Calu3 (cell line): ENCODE results near the gene KSR2. TPM values are rescaled to one million over a fixed set of nuclear protein-coding genes. Genes with fewer than 3 reads are reported as not detected.
"Not testable (repeated sequence)": the region's sequence is repeated elsewhere in the genome, so short reads cannot be mapped to it uniquely, and the experiment has no call there.

Experiments
- BruUV-seq: library from RNA; stranded (reverse); fragments of 400-500 nt; replicated peaks from 2 replicates; lab custom pipeline; 2021; lab: Mats Ljungman, UMichigan
- CTCF ChIA-PET: fragments of 300-600 bp; sonication (Branson Sonifier 250); formaldehyde crosslinking; loops from one replicate; lab custom pipeline; 2022; ENCODE audit warnings: antibody characterized with exemption; lab: Charles Lee
- DNase-seq: peaks from one replicate; pipeline ENCODE4 v3.0.0; 2022
- H3K27ac Mint-ChIP-seq: one replicate; pipeline ENCODE4 v1.8.0; 2022; ENCODE audit warnings: mixed read lengths; ENCODE audit not compliant: unreplicated experiment
- H3K27me3 Mint-ChIP-seq: one replicate; pipeline ENCODE4 v1.8.0; 2022; ENCODE audit warnings: mixed read lengths; ENCODE audit not compliant: unreplicated experiment
- H3K36me3 Mint-ChIP-seq: one replicate; pipeline ENCODE4 v1.8.0; 2022; ENCODE audit warnings: mild to moderate bottlenecking, moderate library complexity, mixed read lengths; ENCODE audit not compliant: insufficient read depth, unreplicated experiment
- H3K4me1 Mint-ChIP-seq: one replicate; pipeline ENCODE4 v1.8.0; 2022; ENCODE audit warnings: mild to moderate bottlenecking, low read depth, mixed read lengths; ENCODE audit not compliant: unreplicated experiment
- H3K4me3 Mint-ChIP-seq: one replicate; pipeline ENCODE4 v1.8.0; 2022; ENCODE audit warnings: mild to moderate bottlenecking, low read depth, moderate library complexity, mixed read lengths; ENCODE audit not compliant: unreplicated experiment
- H3K9me3 Mint-ChIP-seq: one replicate; pipeline ENCODE4 v1.8.0; 2022; ENCODE audit warnings: low read depth, mixed read lengths; ENCODE audit not compliant: unreplicated experiment
- intact Hi-C: fragments of 100-400 bp; cut with micrococcal nuclease; formaldehyde crosslinking; loops from one replicate; pipeline ENCODE4 v1.10.0; 2022; ENCODE audit not compliant: unreplicated experiment
- total RNA-seq: library from RNA; stranded (reverse); gene quantifications from 2 replicates; pipeline ENCODE4 v1.2.3, GENCODE V29; 2022
- TF ChIP-seq, protein P1 (sequence below): fragments of 200-600 bp; IDR thresholded peaks from one replicate; pipeline ENCODE4 v1.8.0; 2022; ENCODE audit warnings: antibody characterized with exemption; ENCODE audit not compliant: unreplicated experiment

KSR2 gene
- total RNA-seq, 1 experiment from 2014 or later = 1.9 TPM

DNA sequence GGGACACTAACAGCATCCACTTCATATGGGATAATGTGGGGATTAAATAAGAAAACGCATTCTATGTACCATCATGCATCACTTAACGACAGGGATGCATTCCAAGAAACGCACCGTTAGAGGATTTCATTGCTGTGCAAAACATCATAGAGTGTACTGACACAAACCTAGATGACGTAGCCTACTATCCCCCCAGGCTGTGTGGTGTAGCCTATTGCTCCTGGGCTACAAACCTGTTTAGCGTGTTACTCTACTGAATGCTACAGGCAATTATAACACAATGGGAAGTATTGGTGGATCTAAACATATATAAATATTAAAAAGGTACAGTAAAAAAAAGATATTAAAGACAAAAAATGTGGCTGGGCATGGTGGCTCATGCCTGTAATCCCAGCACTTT lies 230.6 kb downstream of the KSR2 start:
- no peak for DNase-seq
- H3K36me3 Mint-ChIP-seq = no peaks in the 10 kb centered on the region
- no peaks in the 10 kb centered on the region for H3K9me3 Mint-ChIP-seq
- H3K4me1 Mint-ChIP-seq = no peaks in the 10 kb centered on the region
- no peak overlapping the region for H3K4me3 Mint-ChIP-seq
- no TSS peak for BruUV-seq
- intact Hi-C loops = no loop called here
- TF ChIP-seq, protein P1, sequence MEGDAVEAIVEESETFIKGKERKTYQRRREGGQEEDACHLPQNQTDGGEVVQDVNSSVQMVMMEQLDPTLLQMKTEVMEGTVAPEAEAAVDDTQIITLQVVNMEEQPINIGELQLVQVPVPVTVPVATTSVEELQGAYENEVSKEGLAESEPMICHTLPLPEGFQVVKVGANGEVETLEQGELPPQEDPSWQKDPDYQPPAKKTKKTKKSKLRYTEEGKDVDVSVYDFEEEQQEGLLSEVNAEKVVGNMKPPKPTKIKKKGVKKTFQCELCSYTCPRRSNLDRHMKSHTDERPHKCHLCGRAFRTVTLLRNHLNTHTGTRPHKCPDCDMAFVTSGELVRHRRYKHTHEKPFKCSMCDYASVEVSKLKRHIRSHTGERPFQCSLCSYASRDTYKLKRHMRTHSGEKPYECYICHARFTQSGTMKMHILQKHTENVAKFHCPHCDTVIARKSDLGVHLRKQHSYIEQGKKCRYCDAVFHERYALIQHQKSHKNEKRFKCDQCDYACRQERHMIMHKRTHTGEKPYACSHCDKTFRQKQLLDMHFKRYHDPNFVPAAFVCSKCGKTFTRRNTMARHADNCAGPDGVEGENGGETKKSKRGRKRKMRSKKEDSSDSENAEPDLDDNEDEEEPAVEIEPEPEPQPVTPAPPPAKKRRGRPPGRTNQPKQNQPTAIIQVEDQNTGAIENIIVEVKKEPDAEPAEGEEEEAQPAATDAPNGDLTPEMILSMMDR = no peak
- no peaks in the 10 kb centered on the region for H3K27me3 Mint-ChIP-seq
- H3K27ac Mint-ChIP-seq = no peak overlapping the region
- CTCF ChIA-PET = no interaction called here

DNA sequence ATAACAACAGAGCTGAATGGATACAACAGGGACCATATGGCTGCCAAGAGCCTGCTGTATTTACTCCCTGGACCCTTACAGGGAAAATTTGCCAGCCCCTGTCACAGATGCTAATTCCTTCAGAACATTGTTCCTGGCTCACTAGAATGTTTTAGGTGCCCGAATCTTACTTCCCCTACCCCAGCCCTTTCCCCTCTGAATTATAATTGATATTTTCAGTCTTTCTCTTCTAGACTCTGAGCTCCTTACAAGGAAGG lies 235.3 kb downstream of the KSR2 start:
- no peaks in the 10 kb centered on the region for H3K27me3 Mint-ChIP-seq
- CTCF ChIA-PET = no interaction called here
- no TSS peak for BruUV-seq
- TF ChIP-seq, protein P1 = no peak
- H3K27ac Mint-ChIP-seq = no peak overlapping the region
- H3K36me3 Mint-ChIP-seq = no peaks in the 10 kb centered on the region
- H3K9me3 Mint-ChIP-seq = no peaks in the 10 kb centered on the region
- no peak overlapping the region for H3K4me3 Mint-ChIP-seq
- no peak for DNase-seq
- intact Hi-C loops = no loop called here
- H3K4me1 Mint-ChIP-seq = no peaks in the 10 kb centered on the region

DNA sequence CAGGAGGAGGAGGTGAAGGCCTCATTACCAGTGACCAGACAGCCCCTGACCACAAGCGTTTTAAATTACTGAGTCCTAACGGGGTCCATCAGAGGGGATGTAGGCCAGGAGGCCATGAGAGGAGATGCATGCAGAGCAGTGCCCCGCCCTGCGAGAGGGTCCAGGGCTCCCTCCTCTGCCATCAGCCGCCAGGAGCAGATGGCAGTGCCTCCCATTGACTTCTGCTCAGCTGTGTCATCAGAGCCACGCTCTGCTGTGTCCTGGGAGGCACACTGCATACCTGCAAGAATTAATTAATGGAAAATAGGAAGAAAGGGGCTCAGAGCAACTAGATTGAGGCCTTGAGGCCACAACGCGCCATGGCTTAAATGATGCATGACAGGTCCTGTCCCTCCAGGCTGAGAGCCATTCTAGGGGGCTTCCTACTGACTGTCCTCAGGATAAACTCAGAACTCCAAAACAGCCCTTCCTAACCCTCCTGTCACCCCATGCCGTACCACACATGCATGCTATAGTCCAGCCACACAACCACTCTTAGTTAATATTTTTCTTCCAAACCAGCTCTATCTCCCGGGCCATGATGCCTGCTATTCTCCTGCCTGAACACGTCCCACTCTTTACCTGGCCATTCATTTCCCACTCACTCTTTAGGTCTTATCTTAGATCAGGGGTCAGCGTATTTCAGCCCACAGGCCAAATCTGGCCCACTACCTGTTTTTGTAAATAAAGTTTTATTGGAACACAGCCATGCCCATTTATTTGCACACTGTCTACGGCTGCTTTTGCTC lies 235.8 kb downstream of the KSR2 start:
- Mint-ChIP-seq H3K4me3 (no peak overlapping the region), H3K36me3 (no peaks in the 10 kb centered on the region), H3K9me3 (no peaks in the 10 kb centered on the region), H3K27ac (no peak overlapping the region), H3K27me3 (no peaks in the 10 kb centered on the region), H3K4me1 (no peaks in the 10 kb centered on the region)
- no peak for DNase-seq
- no TSS peak for BruUV-seq
- intact Hi-C loops = no loop called here
- TF ChIP-seq, protein P1 = no peak
- CTCF ChIA-PET = no interaction called here

- BruUV-seq, CTCF ChIA-PET, H3K27me3 Mint-ChIP-seq, H3K9me3 Mint-ChIP-seq, H3K4me3 Mint-ChIP-seq, H3K27ac Mint-ChIP-seq, DNase-seq, H3K4me1 Mint-ChIP-seq, intact Hi-C loops, H3K36me3 Mint-ChIP-seq: not testable (repeated sequence)
These were observed 237.7 kb downstream of the KSR2 start for GRCh38 chr12:117731131-117731530.

GRCh38 chr12:117727301-117727700 lies 241.5 kb downstream of the KSR2 start:
- TF ChIP-seq, protein P1 = no peak
- no peaks in the 10 kb centered on the region for H3K27me3 Mint-ChIP-seq
- no peak overlapping the region for H3K27ac Mint-ChIP-seq
- no peaks in the 10 kb centered on the region for H3K36me3 Mint-ChIP-seq
- CTCF ChIA-PET = no interaction called here
- no peaks in the 10 kb centered on the region for H3K4me1 Mint-ChIP-seq
- no TSS peak for BruUV-seq
- no peaks in the 10 kb centered on the region for H3K9me3 Mint-ChIP-seq
- intact Hi-C loops = no loop called here
- no peak for DNase-seq
- no peak overlapping the region for H3K4me3 Mint-ChIP-seq
